K562 (cell line): Measurements from ENCODE around the gene GSTO2. TPM values are rescaled to one million over a fixed set of nuclear protein-coding genes. Genes with fewer than 3 reads are reported as not detected.

Experiments used
- BCL6 ChIP-seq: fragments of 250-450 bp; sonication (Bioruptor Pico); IDR thresholded peaks from 2 replicates; pipeline ENCODE4 v1.4.0; 2020
- ETS2 ChIP-seq: IDR thresholded peaks from 2 replicates; pipeline ENCODE4 v1.6.1; 2016; ENCODE audit warnings: borderline replicate concordance, missing genetic modification characterization, mild to moderate bottlenecking, moderate library complexity, missing compliant biosample characterization; ENCODE audit not compliant: poor library complexity, severe bottlenecking
- LEF1 ChIP-seq: fragments of 450-650 bp; IDR thresholded peaks from 2 replicates; pipeline ENCODE4 v1.6.1; 2016; ENCODE audit warnings: mild to moderate bottlenecking
- NFRKB ChIP-seq: fragments of 450-650 bp; IDR thresholded peaks from 2 replicates; pipeline ENCODE4 v1.6.1; 2016; ENCODE audit warnings: low read depth
- NRF1 ChIP-seq, 2 experiments: fragments of 450-650 bp; IDR thresholded peaks in 1 of 2; conservative IDR thresholded peaks in 1 of 2; 2 replicates each; pipeline ENCODE4 v1.6.1; 2014; ENCODE audit warnings: mild to moderate bottlenecking in 2 of 2
- RCOR1 ChIP-seq, 2 experiments: IDR thresholded peaks; 2 replicates each; pipeline ENCODE4 v1.6.1; 2012; ENCODE audit warnings: low read depth in 2 of 2, low read length in 2 of 2, borderline replicate concordance in 1 of 2, improper control_type of control experiment in 1 of 2
- TEAD4 ChIP-seq, 2 experiments: sonication (generic) in 1 of 2; formaldehyde crosslinking in 1 of 2; IDR thresholded peaks; 2 replicates each; pipeline versions ENCODE4 v1.6.1 to v1.8.0; 2012 to 2022; ENCODE audit warnings: borderline replicate concordance in 1 of 2, inconsistent platforms in 1 of 2, low read length in 1 of 2, mild to moderate bottlenecking in 1 of 2, missing genetic modification reagents in 1 of 2
- ZNF324 ChIP-seq: fragments of 250-450 bp; sonication (Bioruptor Pico); IDR thresholded peaks from 2 replicates; pipeline ENCODE4 v1.4.0; 2020; ENCODE audit warnings: mild to moderate bottlenecking
- ZNF717 ChIP-seq: fragments of 250-450 bp; sonication (Bioruptor Pico); IDR thresholded peaks from 2 replicates; pipeline ENCODE4 v1.5.0; 2021
- polyA plus RNA-seq, 8 experiments: library from polyadenylated mRNA; depleted of rRNA in 4 of 8; stranded (reverse) in 5 of 8; unstranded in 3 of 8; fragments of >200 nt; fragmentation: Nextera tagmentation in 2 of 8; fragmentation: Illumina TruSeq in 1 of 8; extraction: Ambion mirVana in 2 of 8; extraction: Trizol in 1 of 8; gene quantifications; 2 replicates each; pipeline versions ENCODE4 v1.2.1 to v1.2.3, GENCODE V29; 2011 to 2014; ENCODE audit warnings: inconsistent platforms in 1 of 8, missing spikeins in 1 of 8
- total RNA-seq, 7 experiments: library from RNA; depleted of rRNA in 6 of 7; stranded (reverse); fragments of >200 nt in 6 of 7; fragmentation: Illumina TruSeq in 2 of 7; extraction: Trizol in 2 of 7; gene quantifications; 2 replicates each; pipeline versions ENCODE4 v1.2.1 to v1.2.3, GENCODE V29; 2011 to 2021; ENCODE audit warnings: low replicate concordance in 1 of 7
- TF ChIP-seq, protein P1 (sequence below), 3 experiments: IDR thresholded peaks in 2 of 3; conservative IDR thresholded peaks in 1 of 3; 2 replicates each; pipeline ENCODE4 v1.5.1; 2011 to 2012; ENCODE audit warnings: low read length in 3 of 3, mild to moderate bottlenecking in 3 of 3, control low read depth in 2 of 3, improper control_type of control experiment in 1 of 3, inconsistent platforms in 1 of 3, low read depth in 1 of 3, mixed read lengths in 1 of 3, moderate library complexity in 1 of 3; ENCODE audit not compliant: insufficient read depth in 2 of 3
- TF ChIP-seq, protein P2 (sequence below), 2 experiments: IDR thresholded peaks; 2 replicates each; pipeline ENCODE4 v1.6.1; 2011; ENCODE audit warnings: borderline replicate concordance in 1 of 2, control low read depth in 1 of 2, low read depth in 1 of 2, low read length in 1 of 2, mild to moderate bottlenecking in 1 of 2, mixed read lengths in 1 of 2, moderate library complexity in 1 of 2; ENCODE audit not compliant: insufficient read depth in 1 of 2, insufficient read length in 1 of 2, poor library complexity in 1 of 2, severe bottlenecking in 1 of 2; ENCODE audit errors: extremely low read depth in 1 of 2
- TF ChIP-seq, protein P3 (sequence below): fragments of 450-650 bp; IDR thresholded peaks from 2 replicates; pipeline ENCODE4 v1.6.1; 2018; ENCODE audit not compliant: partially characterized antibody
- TF ChIP-seq, protein P4 (sequence below): fragments of 250-450 bp; sonication (Bioruptor Pico); IDR thresholded peaks from 2 replicates; pipeline ENCODE4 v1.6.1; 2021; ENCODE audit warnings: mild to moderate bottlenecking
- TF ChIP-seq, protein P5 (sequence below): fragments of 250-450 bp; sonication (Bioruptor Pico); IDR thresholded peaks from 2 replicates; pipeline ENCODE4 v1.8.0; 2022; ENCODE audit warnings: moderate library complexity, mild to moderate bottlenecking, inconsistent platforms
- TF ChIP-seq, protein P6 (sequence below): fragments of 450-650 bp; IDR thresholded peaks from 2 replicates; pipeline ENCODE4 v1.6.1; 2018; ENCODE audit warnings: mild to moderate bottlenecking, low read depth; ENCODE audit not compliant: partially characterized antibody

Gene GSTO2
- total and polyA plus RNA-seq, 9 of the 15 experiments (the other 6 are each of a cell fraction or from before 2014, with no cell fraction given), result 0.18 to 1.8 (median 0.90) TPM

DNA sequence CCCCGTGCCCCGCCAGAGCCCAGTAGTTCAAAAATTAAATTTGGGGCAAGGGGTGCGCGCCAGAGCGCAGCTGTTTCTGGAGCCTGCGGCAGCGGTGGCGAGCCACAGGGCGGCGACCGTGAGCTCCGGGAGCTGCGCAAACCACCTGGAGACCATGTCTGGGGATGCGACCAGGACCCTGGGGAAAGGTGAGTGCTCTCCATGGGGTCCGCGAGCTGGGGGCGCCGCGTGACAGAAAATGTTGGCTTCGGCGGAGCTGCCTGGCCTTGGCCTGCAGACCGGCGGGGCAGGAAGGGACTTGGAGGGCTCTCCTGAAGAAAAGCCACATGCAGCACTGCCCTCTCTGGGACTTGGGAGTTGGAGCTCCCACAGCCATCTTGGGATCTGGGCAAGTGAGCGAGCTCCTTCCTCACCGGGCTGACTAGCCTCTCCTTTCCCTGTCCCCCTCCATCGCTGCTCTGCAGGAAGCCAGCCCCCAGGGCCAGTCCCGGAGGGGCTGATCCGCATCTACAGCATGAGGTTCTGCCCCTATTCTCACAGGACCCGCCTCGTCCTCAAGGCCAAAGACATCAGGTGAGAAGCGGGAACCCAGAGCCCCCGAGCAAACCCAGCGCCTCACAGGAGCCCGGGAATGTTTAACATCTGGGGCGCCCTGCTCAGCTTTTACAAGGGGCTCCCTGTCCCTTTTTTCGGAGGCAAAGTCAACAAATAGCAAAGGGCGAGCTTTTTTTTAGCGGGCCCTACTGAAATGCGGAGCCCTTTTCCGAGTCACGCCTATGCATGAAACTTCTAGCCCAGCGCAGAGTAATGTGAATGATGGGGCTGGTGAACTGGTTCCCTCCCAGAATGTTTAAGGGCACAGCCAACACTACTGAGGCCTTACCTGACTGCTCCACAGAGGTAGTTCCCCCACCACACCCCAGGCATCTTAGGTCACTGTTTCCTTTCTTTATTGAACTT, 6.1 kb downstream of the GSTO2 start (continued):
- TF ChIP-seq, protein P1, sequence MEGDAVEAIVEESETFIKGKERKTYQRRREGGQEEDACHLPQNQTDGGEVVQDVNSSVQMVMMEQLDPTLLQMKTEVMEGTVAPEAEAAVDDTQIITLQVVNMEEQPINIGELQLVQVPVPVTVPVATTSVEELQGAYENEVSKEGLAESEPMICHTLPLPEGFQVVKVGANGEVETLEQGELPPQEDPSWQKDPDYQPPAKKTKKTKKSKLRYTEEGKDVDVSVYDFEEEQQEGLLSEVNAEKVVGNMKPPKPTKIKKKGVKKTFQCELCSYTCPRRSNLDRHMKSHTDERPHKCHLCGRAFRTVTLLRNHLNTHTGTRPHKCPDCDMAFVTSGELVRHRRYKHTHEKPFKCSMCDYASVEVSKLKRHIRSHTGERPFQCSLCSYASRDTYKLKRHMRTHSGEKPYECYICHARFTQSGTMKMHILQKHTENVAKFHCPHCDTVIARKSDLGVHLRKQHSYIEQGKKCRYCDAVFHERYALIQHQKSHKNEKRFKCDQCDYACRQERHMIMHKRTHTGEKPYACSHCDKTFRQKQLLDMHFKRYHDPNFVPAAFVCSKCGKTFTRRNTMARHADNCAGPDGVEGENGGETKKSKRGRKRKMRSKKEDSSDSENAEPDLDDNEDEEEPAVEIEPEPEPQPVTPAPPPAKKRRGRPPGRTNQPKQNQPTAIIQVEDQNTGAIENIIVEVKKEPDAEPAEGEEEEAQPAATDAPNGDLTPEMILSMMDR (IDR thresholded peaks at IDR 0.05 in 2 of 3, conservative IDR thresholded peaks at IDR 0.05 in 1 of 3; ENCODE audit: insufficient read depth in 2 of 3, low read depth in 1 of 3, low read length in 3 of 3), result peak; percentile 66 to 81 (median 79)
- TF ChIP-seq, protein P2, sequence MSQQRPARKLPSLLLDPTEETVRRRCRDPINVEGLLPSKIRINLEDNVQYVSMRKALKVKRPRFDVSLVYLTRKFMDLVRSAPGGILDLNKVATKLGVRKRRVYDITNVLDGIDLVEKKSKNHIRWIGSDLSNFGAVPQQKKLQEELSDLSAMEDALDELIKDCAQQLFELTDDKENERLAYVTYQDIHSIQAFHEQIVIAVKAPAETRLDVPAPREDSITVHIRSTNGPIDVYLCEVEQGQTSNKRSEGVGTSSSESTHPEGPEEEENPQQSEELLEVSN (IDR thresholded peaks at IDR 0.05; ENCODE audit: borderline replicate concordance in 1 of 2, extremely low read depth in 1 of 2, insufficient read depth in 1 of 2, insufficient read length in 1 of 2, low read depth in 1 of 2, low read length in 1 of 2, poor library complexity in 1 of 2, severe bottlenecking in 1 of 2), result peak in 1 of 2 experiments; percentile 28
- TF ChIP-seq, protein P3, sequence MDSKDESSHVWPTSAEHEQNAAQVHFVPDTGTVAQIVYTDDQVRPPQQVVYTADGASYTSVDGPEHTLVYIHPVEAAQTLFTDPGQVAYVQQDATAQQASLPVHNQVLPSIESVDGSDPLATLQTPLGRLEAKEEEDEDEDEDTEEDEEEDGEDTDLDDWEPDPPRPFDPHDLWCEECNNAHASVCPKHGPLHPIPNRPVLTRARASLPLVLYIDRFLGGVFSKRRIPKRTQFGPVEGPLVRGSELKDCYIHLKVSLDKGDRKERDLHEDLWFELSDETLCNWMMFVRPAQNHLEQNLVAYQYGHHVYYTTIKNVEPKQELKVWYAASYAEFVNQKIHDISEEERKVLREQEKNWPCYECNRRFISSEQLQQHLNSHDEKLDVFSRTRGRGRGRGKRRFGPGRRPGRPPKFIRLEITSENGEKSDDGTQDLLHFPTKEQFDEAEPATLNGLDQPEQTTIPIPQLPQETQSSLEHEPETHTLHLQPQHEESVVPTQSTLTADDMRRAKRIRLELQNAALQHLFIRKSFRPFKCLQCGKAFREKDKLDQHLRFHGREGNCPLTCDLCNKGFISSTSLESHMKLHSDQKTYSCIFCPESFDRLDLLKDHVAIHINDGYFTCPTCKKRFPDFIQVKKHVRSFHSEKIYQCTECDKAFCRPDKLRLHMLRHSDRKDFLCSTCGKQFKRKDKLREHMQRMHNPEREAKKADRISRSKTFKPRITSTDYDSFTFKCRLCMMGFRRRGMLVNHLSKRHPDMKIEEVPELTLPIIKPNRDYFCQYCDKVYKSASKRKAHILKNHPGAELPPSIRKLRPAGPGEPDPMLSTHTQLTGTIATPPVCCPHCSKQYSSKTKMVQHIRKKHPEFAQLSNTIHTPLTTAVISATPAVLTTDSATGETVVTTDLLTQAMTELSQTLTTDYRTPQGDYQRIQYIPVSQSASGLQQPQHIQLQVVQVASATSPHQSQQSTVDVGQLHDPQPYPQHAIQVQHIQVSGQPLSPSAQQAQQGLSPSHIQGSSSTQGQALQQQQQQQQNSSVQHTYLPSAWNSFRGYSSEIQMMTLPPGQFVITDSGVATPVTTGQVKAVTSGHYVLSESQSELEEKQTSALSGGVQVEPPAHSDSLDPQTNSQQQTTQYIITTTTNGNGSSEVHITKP, result peak; percentile 99
- no peak for TF ChIP-seq BCL6 (CRISPR knock-in tag)
- TF ChIP-seq NRF1 (conservative IDR thresholded peaks at IDR 0.05 in 1 of 2, IDR thresholded peaks at IDR 0.05 in 1 of 2), result peak; percentile 54 to 64
- TF ChIP-seq, protein P4, sequence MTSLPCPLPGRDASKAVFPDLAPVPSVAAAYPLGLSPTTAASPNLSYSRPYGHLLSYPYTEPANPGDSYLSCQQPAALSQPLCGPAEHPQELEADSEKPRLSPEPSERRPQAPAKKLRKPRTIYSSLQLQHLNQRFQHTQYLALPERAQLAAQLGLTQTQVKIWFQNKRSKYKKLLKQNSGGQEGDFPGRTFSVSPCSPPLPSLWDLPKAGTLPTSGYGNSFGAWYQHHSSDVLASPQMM, result no peak
- TF ChIP-seq, protein P5, sequence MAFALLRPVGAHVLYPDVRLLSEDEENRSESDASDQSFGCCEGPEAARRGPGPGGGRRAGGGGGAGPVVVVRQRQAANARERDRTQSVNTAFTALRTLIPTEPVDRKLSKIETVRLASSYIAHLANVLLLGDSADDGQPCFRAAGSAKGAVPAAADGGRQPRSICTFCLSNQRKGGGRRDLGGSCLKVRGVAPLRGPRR (CRISPR knock-in tag), result no peak
- no peak for TF ChIP-seq LEF1
- no peak for TF ChIP-seq ETS2
- no peak for TF ChIP-seq ZNF717 (CRISPR knock-in tag)
- TF ChIP-seq NFRKB, result no peak
- TF ChIP-seq, protein P6, sequence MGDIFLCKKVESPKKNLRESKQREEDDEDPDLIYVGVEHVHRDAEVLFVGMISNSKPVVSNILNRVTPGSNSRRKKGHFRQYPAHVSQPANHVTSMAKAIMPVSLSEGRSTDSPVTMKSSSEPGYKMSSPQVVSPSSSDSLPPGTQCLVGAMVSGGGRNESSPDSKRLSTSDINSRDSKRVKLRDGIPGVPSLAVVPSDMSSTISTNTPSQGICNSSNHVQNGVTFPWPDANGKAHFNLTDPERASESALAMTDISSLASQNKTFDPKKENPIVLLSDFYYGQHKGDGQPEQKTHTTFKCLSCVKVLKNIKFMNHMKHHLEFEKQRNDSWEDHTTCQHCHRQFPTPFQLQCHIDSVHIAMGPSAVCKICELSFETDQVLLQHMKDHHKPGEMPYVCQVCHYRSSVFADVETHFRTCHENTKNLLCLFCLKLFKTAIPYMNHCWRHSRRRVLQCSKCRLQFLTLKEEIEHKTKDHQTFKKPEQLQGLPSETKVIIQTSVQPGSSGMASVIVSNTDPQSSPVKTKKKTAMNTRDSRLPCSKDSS, result no peak
- TF ChIP-seq RCOR1 (IDR thresholded peaks at IDR 0.05; ENCODE audit: borderline replicate concordance in 1 of 2, low read depth in 2 of 2, low read length in 2 of 2), result peak in 1 of 2 experiments; percentile 43; a peak in 1 of 4 replicates
- no peak for TF ChIP-seq TEAD4 (IDR thresholded peaks at IDR 0.05; ENCODE audit: low read length)
- TF ChIP-seq TEAD4 (CRISPR knock-in tag; IDR thresholded peaks at IDR 0.05; ENCODE audit: borderline replicate concordance), result no peak
- no peak for TF ChIP-seq ZNF324 (CRISPR knock-in tag)
